Heart left ventricle (tissue), 13 donors: ENCODE results near the gene QSOX2.

Experiments used
- POLR2A ChIP-seq, 2 donors: fragments of 450-650 bp; IDR thresholded peaks; one replicate each; pipeline ENCODE4 v1.6.1; 2017; ENCODE audit warnings: antibody characterized with exemption in 2 of 2, mild to moderate bottlenecking in 2 of 2, moderate library complexity in 2 of 2
- TF ChIP-seq, protein P1 (sequence below), 12 donors: fragments of 200-600 bp; sonication (generic) in 4 of 12; IDR thresholded peaks; one replicate each; pipeline versions ENCODE4 v1.5.0 to v1.8.0; 2018 to 2022; ENCODE audit warnings: antibody characterized with exemption in 12 of 12, mild to moderate bottlenecking in 5 of 12
- donor health status: ischemic (EF 13 %, LVEDD 7.1; RV severe dilation, severe dysfunction).
- donor health status: DM: no; HTN: yes; CAD: no.
- donor health status: DM: no; HTN: no; CAD: no.
- donor health status: ischemic (EF 25% LVEDD 6.9; RV normal size, moderate dysfunction).
- donor health status: ischemic (EF 25% LVEDD 5.7; RV mildly dilated, moderate dysfunction).
- donor health status: ischemic (EF 35%, LVEDD 5.7; RV mildly dilated, moderate dysfunction).
- donor health status: nonischemic (EF 11% LVEDD 7.7; RV severe dilation, severe dysfunction).
- donor health status: DM: yes; HTN: yes; CAD: no.
- donor health status: PGD.
- donor health status: ischemic (EF 29% LVEDD 5.4; RV normal size, mild dysfunction).
- donor health status: nonischemic (EF 23%, LVEDD 6.1; RV moderate dilation, normal function).

DNA sequence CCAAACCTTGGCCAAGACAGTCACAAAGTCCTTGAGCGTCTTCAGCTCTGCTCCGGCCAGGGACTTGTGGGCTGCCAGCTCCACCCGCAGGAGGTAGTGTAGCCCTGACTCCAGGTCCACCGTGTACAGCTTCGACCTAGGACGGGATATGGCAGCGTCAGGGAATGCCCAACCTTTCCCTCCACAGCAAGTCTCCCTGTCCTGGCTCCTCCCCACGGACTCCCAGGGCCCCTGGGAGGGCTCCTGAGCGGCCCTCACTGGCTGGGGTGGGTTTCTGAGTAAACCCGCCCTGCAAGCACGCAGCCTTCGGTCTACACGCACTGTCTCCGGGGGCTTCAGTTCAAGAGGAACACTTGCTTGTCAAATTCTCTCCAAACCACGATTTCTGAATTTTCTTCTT lies 26.9 kb downstream of the QSOX2 start:
- TF ChIP-seq, protein P1, sequence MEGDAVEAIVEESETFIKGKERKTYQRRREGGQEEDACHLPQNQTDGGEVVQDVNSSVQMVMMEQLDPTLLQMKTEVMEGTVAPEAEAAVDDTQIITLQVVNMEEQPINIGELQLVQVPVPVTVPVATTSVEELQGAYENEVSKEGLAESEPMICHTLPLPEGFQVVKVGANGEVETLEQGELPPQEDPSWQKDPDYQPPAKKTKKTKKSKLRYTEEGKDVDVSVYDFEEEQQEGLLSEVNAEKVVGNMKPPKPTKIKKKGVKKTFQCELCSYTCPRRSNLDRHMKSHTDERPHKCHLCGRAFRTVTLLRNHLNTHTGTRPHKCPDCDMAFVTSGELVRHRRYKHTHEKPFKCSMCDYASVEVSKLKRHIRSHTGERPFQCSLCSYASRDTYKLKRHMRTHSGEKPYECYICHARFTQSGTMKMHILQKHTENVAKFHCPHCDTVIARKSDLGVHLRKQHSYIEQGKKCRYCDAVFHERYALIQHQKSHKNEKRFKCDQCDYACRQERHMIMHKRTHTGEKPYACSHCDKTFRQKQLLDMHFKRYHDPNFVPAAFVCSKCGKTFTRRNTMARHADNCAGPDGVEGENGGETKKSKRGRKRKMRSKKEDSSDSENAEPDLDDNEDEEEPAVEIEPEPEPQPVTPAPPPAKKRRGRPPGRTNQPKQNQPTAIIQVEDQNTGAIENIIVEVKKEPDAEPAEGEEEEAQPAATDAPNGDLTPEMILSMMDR (IDR thresholded peaks at IDR 0.05): no peak
- no peak for TF ChIP-seq POLR2A (IDR thresholded peaks at IDR 0.05)
